Neuronal stem cell (in vitro differentiated cells): Measurements from ENCODE around the gene ALPK3.

ENCODE experiments used
- DNase-seq: peaks from one replicate; pipeline ENCODE4 v3.0.0-alpha.2; 2013; ENCODE audit warnings: low spot score
- H2AFZ ChIP-seq: one replicate; pipeline ENCODE4 v1.6.1; 2013; ENCODE audit warnings: mild to moderate bottlenecking, low read length, inconsistent platforms
- H2AK5ac ChIP-seq: 2 replicates; pipeline ENCODE4 v1.6.1; 2013; ENCODE audit warnings: low read depth, mild to moderate bottlenecking, inconsistent platforms, low read length, moderate library complexity, mixed read lengths
- H2BK120ac ChIP-seq: 2 replicates; pipeline ENCODE4 v1.6.1; 2013; ENCODE audit warnings: low read depth, mild to moderate bottlenecking, inconsistent platforms, low read length, moderate library complexity, mixed read lengths
- H2BK12ac ChIP-seq: one replicate; pipeline ENCODE4 v1.6.1; 2013; ENCODE audit warnings: low read length, inconsistent platforms
- H2BK15ac ChIP-seq: 2 replicates; pipeline ENCODE4 v1.6.1; 2013; ENCODE audit warnings: mild to moderate bottlenecking, low read length, inconsistent platforms, mixed read lengths
- H2BK5ac ChIP-seq: one replicate; pipeline ENCODE4 v1.6.1; 2013; ENCODE audit warnings: inconsistent platforms, mild to moderate bottlenecking, low read length, moderate library complexity
- H3K14ac ChIP-seq: one replicate; pipeline ENCODE4 v1.6.1; 2013; ENCODE audit warnings: low read length, inconsistent platforms
- H3K18ac ChIP-seq: 2 replicates; pipeline ENCODE4 v1.6.1; 2013; ENCODE audit warnings: low read length, inconsistent platforms
- H3K23ac ChIP-seq: 2 replicates; pipeline ENCODE4 v1.6.1; 2013; ENCODE audit warnings: low read depth, mild to moderate bottlenecking, mixed read lengths, low read length, inconsistent platforms; ENCODE audit not compliant: poor library complexity
- H3K27ac ChIP-seq: replicated peaks from 3 replicates; pipeline ENCODE4 v1.5.1; 2013; ENCODE audit warnings: low read length, inconsistent platforms
- H3K27me3 ChIP-seq, 3 experiments: 2 replicates each; pipeline ENCODE4 v1.6.1; 2013; ENCODE audit warnings: low read length in 3 of 3, mild to moderate bottlenecking in 2 of 3, inconsistent platforms in 1 of 3, low read depth in 1 of 3, mixed read lengths in 1 of 3, moderate library complexity in 1 of 3; ENCODE audit not compliant: control insufficient read depth in 3 of 3, insufficient read depth in 3 of 3
- H3K36me3 ChIP-seq, 2 donors: replicated peaks in 1 of 2; 2 replicates each; pipeline ENCODE4 v1.6.1; 2013; ENCODE audit warnings: low read length in 2 of 2; ENCODE audit not compliant: control insufficient read depth in 2 of 2, insufficient read depth in 2 of 2
- H3K4ac ChIP-seq: 2 replicates; pipeline ENCODE4 v1.6.1; 2013; ENCODE audit warnings: inconsistent platforms, mild to moderate bottlenecking, low read length, moderate library complexity
- H3K4me1 ChIP-seq, 2 donors: 1 replicate in 1 of 2; 2 replicates in 1 of 2; pipeline ENCODE4 v1.6.1; 2013; ENCODE audit warnings: low read length in 2 of 2, low read depth in 1 of 2; ENCODE audit not compliant: control insufficient read depth in 2 of 2, insufficient read depth in 1 of 2
- H3K4me2 ChIP-seq: one replicate; pipeline ENCODE4 v1.6.1; 2013; ENCODE audit warnings: mild to moderate bottlenecking, low read length, inconsistent platforms; ENCODE audit not compliant: insufficient read depth, poor library complexity, severe bottlenecking
- H3K4me3 ChIP-seq, 2 donors: 2 replicates each; pipeline ENCODE4 v1.5.1; 2013; ENCODE audit warnings: low read length in 2 of 2, mild to moderate bottlenecking in 2 of 2, inconsistent platforms in 1 of 2, moderate library complexity in 1 of 2
- H3K79me1 ChIP-seq: one replicate; pipeline ENCODE4 v1.6.1; 2013; ENCODE audit warnings: low read depth, mild to moderate bottlenecking, inconsistent platforms, low read length, moderate library complexity
- H3K9ac ChIP-seq: one replicate; pipeline ENCODE4 v1.6.1; 2013; ENCODE audit warnings: mild to moderate bottlenecking, low read depth, low read length, inconsistent platforms; ENCODE audit not compliant: poor library complexity
- H3K9me3 ChIP-seq, 2 donors: replicated peaks in 1 of 2; 2 replicates each; pipeline versions ENCODE3 to v1.6.1; 2013; ENCODE audit warnings: low read length in 2 of 2, mild to moderate bottlenecking in 2 of 2, inconsistent platforms in 1 of 2, low read depth in 1 of 2, mixed read lengths in 1 of 2, moderate library complexity in 1 of 2; ENCODE audit not compliant: control insufficient read depth in 2 of 2, insufficient read depth in 1 of 2
- H4K8ac ChIP-seq: one replicate; pipeline ENCODE4 v1.6.1; 2013; ENCODE audit warnings: low read depth, mild to moderate bottlenecking, inconsistent platforms, low read length, moderate library complexity
- H4K91ac ChIP-seq: one replicate; pipeline ENCODE4 v1.6.1; 2013; ENCODE audit warnings: low read length, low read depth, mild to moderate bottlenecking, inconsistent platforms; ENCODE audit not compliant: poor library complexity
- WGBS, 2 donors: extraction: QIAGEN DNeasy Blood & Tissue Kit; methylation state at CpG; one replicate each; pipeline ENCODE4 v1.1.7; 2013; ENCODE audit warnings: missing lambda C conversion rate in 2 of 2, mixed read lengths in 1 of 2; ENCODE audit not compliant: insufficient read length in 2 of 2, insufficient replicate concordance in 1 of 2; ENCODE audit errors: extremely low coverage in 2 of 2; 5-methylcytosine and 5-hydroxymethylcytosine counted together

ALPK3 gene

DNA sequence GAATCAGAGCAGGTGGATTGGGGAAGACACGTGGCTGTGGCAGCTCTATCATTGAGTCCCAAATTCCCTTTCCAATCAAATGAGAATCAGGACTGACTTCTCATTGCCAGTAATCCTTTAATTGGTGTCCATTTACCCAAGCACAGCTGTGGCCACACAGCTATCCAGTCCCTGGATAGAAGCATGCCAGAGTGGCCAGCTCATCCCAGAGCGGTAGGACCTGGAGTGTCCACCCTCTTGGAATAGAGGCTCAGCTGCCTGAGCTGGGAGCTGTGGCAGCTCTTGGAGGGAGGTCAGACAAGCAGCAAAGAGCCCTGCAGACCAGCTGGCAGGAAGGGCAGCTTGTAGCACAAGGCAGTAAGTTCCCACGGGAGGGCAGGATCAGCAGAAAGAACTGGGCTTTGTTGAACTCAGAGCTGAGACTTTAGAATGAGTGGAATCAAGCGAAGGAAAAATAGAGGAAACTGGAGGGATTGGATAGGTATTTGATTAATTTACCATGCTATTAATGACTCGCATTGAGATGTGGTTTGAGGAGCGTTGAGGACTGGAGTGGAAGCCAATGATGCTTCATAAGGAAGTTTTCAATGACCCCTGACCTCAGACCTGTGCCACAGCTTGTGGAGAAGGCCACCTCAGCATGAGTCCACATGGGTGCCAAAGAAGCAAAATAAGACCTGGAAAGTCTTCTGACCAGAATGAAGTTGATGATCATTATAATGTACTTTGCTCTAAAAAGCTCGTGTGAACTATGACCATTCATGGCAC is 6.9 kb upstream of the ALPK3 start:
- WGBS, 2 donors: no CpG with 5 or more reads among the region's 7 CpGs

DNA sequence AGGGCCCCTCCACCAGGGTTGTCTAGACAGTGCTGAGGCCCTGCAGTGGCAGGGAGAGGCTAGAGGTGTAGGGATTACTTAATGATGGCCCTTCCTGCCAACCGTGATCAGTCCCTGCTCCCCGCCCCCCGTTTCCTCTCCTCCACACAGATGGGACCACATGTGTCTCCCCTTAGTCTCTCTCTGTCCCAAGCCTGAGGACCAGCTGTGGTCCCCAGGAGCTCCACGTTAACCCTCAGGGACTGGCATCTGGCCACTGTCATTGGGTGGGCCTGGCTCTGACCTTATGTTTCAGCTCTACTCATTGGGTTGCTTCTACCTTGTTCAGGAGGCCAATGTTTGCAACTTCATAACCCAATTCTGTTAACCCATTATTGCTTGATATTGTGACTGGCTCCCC is 6.0 kb upstream of the ALPK3 start:
- Histone ChIP-seq H4K91ac (no peak overlapping the region), H3K9ac (no peak overlapping the region), H3K4me3 (no peak overlapping the region), H3K4me1 (peaks cover 0 to 7% of the 10 kb centered on the region in 2 donors), H3K36me3 (peaks cover 0 to 4% of the 10 kb centered on the region in 2 donors), H3K4me2 (no peak overlapping the region), H2BK15ac (no peak overlapping the region), H3K14ac (no peak overlapping the region), H2BK12ac (no peak overlapping the region), H3K9me3 (no peaks in the 10 kb centered on the region), H2BK120ac (no peak overlapping the region), H3K79me1 (no peaks in the 10 kb centered on the region), H4K8ac (no peak overlapping the region), H2AFZ (no peak overlapping the region), H3K4ac (no peak overlapping the region), H2BK5ac (no peak overlapping the region), H3K18ac (no peak overlapping the region), H3K27me3 (no peaks in the 10 kb centered on the region), H2AK5ac (peak overlapping the region; percentile 72), H3K23ac (no peak overlapping the region), H3K27ac (no peak overlapping the region)
- no CpG with 5 or more reads among the region's 4 CpGs for WGBS, 2 donors
- DNase-seq: no peak

More for the DNA sequence above, 6.9 kb upstream of the ALPK3 start:
- Histone ChIP-seq H2BK15ac (no peak overlapping the region), H3K9ac (no peak overlapping the region), H3K4me1 (peaks cover 0 to 7% of the 10 kb centered on the region in 2 donors), H3K79me1 (no peaks in the 10 kb centered on the region), H3K14ac (no peak overlapping the region), H4K91ac (no peak overlapping the region), H3K36me3 (peaks cover 0 to 11% of the 10 kb centered on the region in 2 donors), H3K18ac (no peak overlapping the region), H2BK5ac (no peak overlapping the region), H4K8ac (no peak overlapping the region), H2AK5ac (no peak overlapping the region), H3K27me3 (no peaks in the 10 kb centered on the region), H2AFZ (no peak overlapping the region), H2BK12ac (no peak overlapping the region), H3K4ac (no peak overlapping the region), H3K4me3 (no peak overlapping the region), H3K27ac (no peak overlapping the region), H3K23ac (no peak overlapping the region), H3K9me3 (no peaks in the 10 kb centered on the region), H3K4me2 (no peak overlapping the region), H2BK120ac (no peak overlapping the region)
- no peak for DNase-seq

DNA sequence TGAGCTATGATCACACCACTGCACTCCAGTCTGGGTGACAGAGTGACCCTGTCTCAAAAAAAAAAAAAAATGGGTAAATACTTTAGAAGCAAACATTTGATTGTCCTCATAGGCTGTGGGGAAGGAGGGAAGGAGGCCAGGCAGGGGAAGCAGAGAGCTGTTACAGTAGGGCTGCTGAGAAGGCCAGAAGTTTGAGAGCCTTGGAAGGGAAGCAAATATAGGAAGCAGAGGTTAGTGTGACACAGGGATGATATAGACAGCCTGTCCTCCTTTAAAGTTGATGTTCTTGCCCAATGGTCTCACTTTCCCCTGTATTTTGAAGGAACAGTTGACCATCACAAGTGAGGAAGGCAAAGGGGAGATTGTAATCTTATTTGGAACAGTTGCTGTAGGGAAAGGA is 5.3 kb upstream of the ALPK3 start:
- no peaks in the 10 kb centered on the region for H3K27me3 ChIP-seq
- no peak overlapping the region for H2BK120ac ChIP-seq
- H2BK12ac ChIP-seq: no peak overlapping the region
- no peak overlapping the region for H3K14ac ChIP-seq
- no peaks in the 10 kb centered on the region for H3K9me3 ChIP-seq
- DNase-seq: no peak
- no peak overlapping the region for H3K4me2 ChIP-seq
- H4K91ac ChIP-seq: no peak overlapping the region
- no peak overlapping the region for H2BK15ac ChIP-seq
- H2BK5ac ChIP-seq: no peak overlapping the region
- H2AFZ ChIP-seq: no peak overlapping the region
- no peak overlapping the region for H2AK5ac ChIP-seq
- H3K4ac ChIP-seq: no peak overlapping the region
- no peak overlapping the region for H3K4me3 ChIP-seq
- H3K36me3 ChIP-seq: peaks cover 0 to 3% of the 10 kb centered on the region in 2 donors
- H3K23ac ChIP-seq: no peak overlapping the region
- H3K79me1 ChIP-seq: no peaks in the 10 kb centered on the region
- no peak overlapping the region for H3K18ac ChIP-seq
- no peak overlapping the region for H3K9ac ChIP-seq
- H3K27ac ChIP-seq: no peak overlapping the region
- peaks cover 0 to 7% of the 10 kb centered on the region in 2 donors for H3K4me1 ChIP-seq
- no peak overlapping the region for H4K8ac ChIP-seq

DNA sequence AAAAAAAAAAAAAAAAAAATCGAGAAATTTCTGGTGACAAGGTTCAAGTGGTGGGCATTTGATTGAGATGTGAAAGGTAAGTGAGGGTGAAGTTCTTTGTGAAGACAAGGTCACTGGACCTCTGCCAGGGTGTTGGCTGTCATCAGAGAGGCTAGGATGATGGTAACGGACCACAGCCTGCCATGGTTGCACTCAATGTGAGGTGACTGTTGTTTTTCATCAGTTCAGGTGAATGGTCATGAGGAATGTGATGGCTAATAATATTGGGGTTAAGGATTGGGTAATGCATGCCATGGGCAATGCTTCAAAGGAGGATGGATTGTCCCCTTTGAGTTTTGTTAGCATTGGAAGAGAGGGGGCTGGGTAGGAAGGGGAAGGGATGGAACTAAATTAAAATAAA is 4.3 kb upstream of the ALPK3 start:
- Histone ChIP-seq H3K23ac (no peak overlapping the region), H2AK5ac (no peak overlapping the region)

More for the DNA sequence above, 4.3 kb upstream of the ALPK3 start:
- Histone ChIP-seq H3K9me3 (no peaks in the 10 kb centered on the region), H3K14ac (no peak overlapping the region), H2BK12ac (no peak overlapping the region), H3K27me3 (no peaks in the 10 kb centered on the region), H4K8ac (no peak overlapping the region), H3K27ac (no peak overlapping the region), H3K79me1 (no peaks in the 10 kb centered on the region), H2AFZ (no peak overlapping the region), H3K4me3 (no peak overlapping the region), H3K4me1 (peaks cover 4 to 10% of the 10 kb centered on the region in 2 donors), H3K4ac (no peak overlapping the region), H2BK15ac (no peak overlapping the region), H4K91ac (no peak overlapping the region), H2BK5ac (no peak overlapping the region), H2BK120ac (no peak overlapping the region), H3K4me2 (no peak overlapping the region), H3K9ac (no peak overlapping the region), H3K36me3 (peaks cover 0 to 3% of the 10 kb centered on the region in 2 donors), H3K18ac (no peak overlapping the region)
- no CpG with 5 or more reads among the region's 2 CpGs for WGBS, 2 donors
- no peak for DNase-seq
